ENCODE measurements around the gene CSMD2. TPM values are rescaled to one million over a fixed set of nuclear protein-coding genes. Genes with fewer than 3 reads are reported as not detected.

Gene CSMD2
- total and polyA plus RNA-seq, 2 experiments from 2014 or later, result 5.3 to 16.6 TPM

GRCh38 chr1:33464552-33464951, 700.5 kb downstream of the CSMD2 start:
- Histone ChIP-seq H3K9me2 (ENCODE audit: insufficient read depth) (no peaks in the 10 kb centered on the region), H3K79me2 (replicated peaks; ENCODE audit: insufficient read depth) (no peaks in the 10 kb centered on the region), H3K4me3 (no peak overlapping the region), H4K20me1 (replicated peaks; ENCODE audit: insufficient read depth) (no peaks in the 10 kb centered on the region), H2AFZ (no peak overlapping the region), H3K27ac (ENCODE audit: low read depth) (no peak overlapping the region), H3K36me3 (ENCODE audit: insufficient read depth) (no peaks in the 10 kb centered on the region), H3K4me2 (no peak overlapping the region), H3K27me3 (ENCODE audit: insufficient read depth) (0 out of 2 replicates have a peak, but pooled peaks cover 3% of the 10 kb centered on the region), H3K4me1 (ENCODE audit: insufficient read depth) (no peaks in the 10 kb centered on the region; the same call in 1 of the 2 replicates), H3F3A (replicated peaks; ENCODE audit: low read depth) (no peaks in the 10 kb centered on the region)
- no peak overlapping the region for H3K27ac Mint-ChIP-seq
- no peaks in the 10 kb centered on the region for H3K36me3 Mint-ChIP-seq (ENCODE audit: low read depth)
- DNase-seq (ENCODE audit: low spot score) (no peak), ATAC-seq (no peak)
- H3K4me3 Mint-ChIP-seq, result no peak overlapping the region
- no peak for TF ChIP-seq ZNF462 (CRISPR knock-in tag; IDR thresholded peaks at IDR 0.05)
- TF ChIP-seq REST (IDR thresholded peaks at IDR 0.05; ENCODE audit: unreplicated experiment), result no peak
- TF ChIP-seq CTCF (conservative IDR thresholded peaks at IDR 0.05; ENCODE audit: low read depth in 2 of 2), result no peak
- TF ChIP-seq CREB1 (CRISPR knock-in tag; IDR thresholded peaks at IDR 0.05; ENCODE audit: low read depth), result no peak
- TF ChIP-seq STAT1 (IDR thresholded peaks at IDR 0.05; ENCODE audit: unreplicated experiment), result no peak
- TF ChIP-seq ZNF114 (CRISPR knock-in tag; IDR thresholded peaks at IDR 0.05), result no peak
- no peak for TF ChIP-seq POLR2AphosphoS5 (IDR thresholded peaks at IDR 0.05; ENCODE audit: low read depth)
- TF ChIP-seq, protein P1, sequence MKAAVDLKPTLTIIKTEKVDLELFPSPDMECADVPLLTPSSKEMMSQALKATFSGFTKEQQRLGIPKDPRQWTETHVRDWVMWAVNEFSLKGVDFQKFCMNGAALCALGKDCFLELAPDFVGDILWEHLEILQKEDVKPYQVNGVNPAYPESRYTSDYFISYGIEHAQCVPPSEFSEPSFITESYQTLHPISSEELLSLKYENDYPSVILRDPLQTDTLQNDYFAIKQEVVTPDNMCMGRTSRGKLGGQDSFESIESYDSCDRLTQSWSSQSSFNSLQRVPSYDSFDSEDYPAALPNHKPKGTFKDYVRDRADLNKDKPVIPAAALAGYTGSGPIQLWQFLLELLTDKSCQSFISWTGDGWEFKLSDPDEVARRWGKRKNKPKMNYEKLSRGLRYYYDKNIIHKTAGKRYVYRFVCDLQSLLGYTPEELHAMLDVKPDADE (IDR thresholded peaks at IDR 0.05), result no peak
- no peak for TF ChIP-seq ZNF331 (CRISPR knock-in tag; IDR thresholded peaks at IDR 0.05; ENCODE audit: low read depth)
- no peak for TF ChIP-seq EZH2 (IDR thresholded peaks at IDR 0.05; ENCODE audit: low read depth, unreplicated experiment)
- no peak for TF ChIP-seq NANOG (IDR thresholded peaks at IDR 0.05; ENCODE audit: borderline replicate concordance)
- no peak for TF ChIP-seq JUNB (IDR thresholded peaks at IDR 0.05; ENCODE audit: unreplicated experiment)
- no peak for TF ChIP-seq EZH2phosphoT487 (IDR thresholded peaks at IDR 0.05; ENCODE audit: unreplicated experiment)
- no peaks in the 10 kb centered on the region; the same call in 2 of the 3 replicates for H3K4me1 Mint-ChIP-seq
- H3K9me3 Mint-ChIP-seq, result no peaks in the 10 kb centered on the region
- H3K27me3 Mint-ChIP-seq (ENCODE audit: insufficient read depth, low read depth, poor library complexity), result peaks cover 7% of the 10 kb centered on the region
